Measurements from ENCODE around the gene F7. TPM values are rescaled to one million over a fixed set of nuclear protein-coding genes. Genes with fewer than 3 reads are reported as not detected.
A peak's percentile ranks its signal among the peaks of the same experiment; 100 is the strongest.
"Not testable (repeated sequence)": the region's sequence is repeated elsewhere in the genome, so short reads cannot be mapped to it uniquely, and the experiment has no call there.

F7 gene
- total RNA-seq, 1 donor from 2014 or later: 3.6 TPM

GRCh38 chr13:113152984-113153809 is 47.6 kb downstream of the F7 start:
- peak; percentile 46 for DNase-seq (ENCODE audit: low spot score)

GRCh38 chr13:113153810-113154748 is 48.5 kb downstream of the F7 start:
- peak; percentile 78 for DNase-seq (ENCODE audit: low spot score)

DNA sequence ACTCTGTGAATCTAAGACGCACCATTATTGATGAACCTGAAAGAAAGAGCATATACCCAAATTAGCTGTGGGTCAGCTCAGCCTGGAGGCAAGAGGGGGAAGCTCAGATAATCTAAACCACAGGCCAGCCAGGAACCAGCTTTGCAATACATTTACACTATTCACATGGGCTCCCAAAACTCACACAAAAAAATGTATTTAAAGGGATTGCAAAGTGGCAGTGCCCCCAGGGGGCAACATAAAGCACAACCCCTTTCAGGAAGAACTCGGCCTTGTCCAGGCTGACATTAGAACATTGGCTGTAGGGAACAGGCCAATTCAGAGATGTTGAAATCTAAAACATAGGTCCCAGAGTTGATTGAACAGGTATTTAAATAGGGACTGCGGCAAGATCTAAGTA is 49.6 kb downstream of the F7 start:
- no peak for DNase-seq (ENCODE audit: low spot score)

DNA sequence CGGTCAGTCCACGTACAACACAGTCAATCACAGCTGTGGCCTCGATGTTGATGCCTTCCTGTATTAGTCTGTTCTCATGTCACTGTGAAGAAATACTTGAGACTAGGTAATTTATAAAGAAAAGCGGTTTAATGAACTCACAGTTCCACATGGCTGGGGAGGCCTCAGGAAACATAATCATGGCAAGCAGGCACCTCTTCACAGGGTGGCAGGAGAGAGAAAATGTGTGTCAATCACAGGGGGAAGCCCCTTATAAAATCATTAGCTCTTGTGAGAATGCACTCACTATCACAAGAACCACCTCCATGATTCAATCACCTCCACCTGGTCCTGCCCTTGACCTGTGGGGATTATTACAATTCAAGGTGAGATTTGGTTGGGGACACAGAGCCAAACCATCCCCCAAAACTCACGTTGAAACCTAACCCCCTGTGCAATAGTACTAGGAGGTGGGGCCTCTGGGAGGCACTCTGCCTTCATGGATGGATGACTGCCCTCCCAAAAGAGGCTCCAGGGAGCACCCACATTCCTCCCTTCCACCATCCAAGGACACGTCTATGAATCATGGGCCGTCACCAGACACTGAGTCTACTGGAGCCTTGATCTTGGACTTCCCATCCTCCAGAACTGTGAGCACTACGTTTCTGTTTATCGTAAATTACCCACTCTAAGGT is 50.5 kb downstream of the F7 start:
- no peak for DNase-seq (ENCODE audit: low spot score)

GRCh38 chr13:113157206-113157928 is 51.8 kb downstream of the F7 start:
- DNase-seq (ENCODE audit: low spot score): no peak

GRCh38 chr13:113157929-113158747 is 52.5 kb downstream of the F7 start, which contains the start of gene PROZ:
Gene PROZ (plus strand): TSS chr13:113158648. CDS start chr13:113158661, 13 bp downstream.
- no peak for DNase-seq (ENCODE audit: low spot score)

- DNase-seq (ENCODE audit: low spot score): no peak
These were observed 53.4 kb downstream of the F7 start for GRCh38 chr13:113158946-113159345.

DNA sequence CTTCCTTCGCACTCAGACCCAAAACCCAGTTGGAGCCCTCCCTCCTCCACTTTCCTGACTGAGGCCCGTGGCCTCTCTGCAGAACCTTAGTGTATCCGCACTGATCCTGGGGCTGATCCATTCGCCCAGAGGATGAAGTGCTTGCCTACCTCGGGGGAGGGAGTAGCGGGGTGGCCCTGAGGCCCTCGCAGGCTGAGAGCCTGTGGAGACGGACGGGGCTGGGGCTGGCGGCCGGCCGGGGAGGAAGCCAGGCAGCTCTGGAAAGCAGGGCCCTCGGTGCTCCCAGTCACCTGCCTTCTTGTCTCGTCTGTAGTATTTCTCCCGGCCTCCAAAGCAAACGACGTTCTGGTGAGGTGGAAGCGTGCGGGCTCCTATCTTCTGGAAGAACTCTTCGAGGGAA is 54.1 kb downstream of the F7 start:
- no peak for DNase-seq (ENCODE audit: low spot score)

DNA sequence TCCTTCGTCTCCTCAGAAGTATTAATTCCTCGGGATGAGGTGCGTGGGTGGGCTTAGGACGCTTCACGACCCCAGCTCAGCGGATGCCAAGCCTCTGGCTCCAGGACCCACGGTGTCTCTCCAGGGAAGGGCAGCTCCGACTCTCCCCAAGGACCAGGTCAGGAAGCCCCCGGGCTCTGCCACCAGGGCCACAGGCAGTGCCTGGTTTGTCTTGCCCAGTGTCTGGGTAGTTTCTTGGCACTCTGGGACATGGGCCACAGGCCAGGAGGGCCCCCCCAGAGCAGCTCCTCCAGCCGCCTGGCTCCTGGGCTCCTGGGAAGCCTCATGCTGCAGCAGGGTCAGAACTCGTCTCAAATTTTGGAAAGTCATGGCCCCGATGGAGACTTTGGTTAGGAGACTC is 55.4 kb downstream of the F7 start:
- no peak for DNase-seq (ENCODE audit: low spot score)

DNA sequence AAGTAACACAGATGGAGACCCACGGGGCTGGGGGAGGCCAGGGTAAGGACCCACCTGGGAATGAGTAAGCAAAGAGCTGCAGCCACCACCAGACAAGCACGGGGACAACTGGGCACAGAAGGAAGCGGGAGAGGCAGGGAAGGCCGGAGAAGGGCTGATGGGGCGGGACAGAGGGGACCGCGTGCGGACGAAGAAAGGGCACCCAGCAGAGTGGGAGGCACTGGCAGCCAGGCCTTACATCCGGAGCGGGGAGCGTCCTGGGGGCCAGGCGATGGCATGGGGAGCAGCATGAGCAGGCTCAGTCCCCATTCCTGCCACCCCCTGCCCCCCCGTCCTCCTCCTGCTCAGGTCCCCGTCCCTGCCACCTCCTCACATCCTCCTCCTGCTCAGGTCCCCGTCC is 55.8 kb downstream of the F7 start:
- no peak for DNase-seq (ENCODE audit: low spot score)

DNA sequence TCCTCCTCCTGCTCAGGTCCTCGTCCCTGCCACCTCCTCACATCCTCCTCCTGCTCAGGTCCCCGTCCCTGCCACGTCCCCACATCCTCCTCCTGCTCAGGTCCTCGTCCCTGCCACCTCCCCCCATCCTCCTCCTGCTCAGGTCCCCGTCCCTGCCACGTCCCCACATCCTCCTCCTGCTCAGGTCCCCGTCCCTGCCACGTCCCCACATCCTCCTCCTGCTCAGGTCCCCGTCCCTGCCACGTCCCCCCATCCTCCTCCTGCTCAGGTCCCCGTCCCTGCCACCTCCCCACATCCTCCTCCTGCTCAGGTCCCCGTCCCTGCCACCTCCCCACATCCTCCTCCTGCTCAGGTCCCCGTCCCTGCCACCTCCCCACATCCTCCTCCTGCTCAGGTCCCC is 56.4 kb downstream of the F7 start:
- DNase-seq (ENCODE audit: low spot score): not testable (repeated sequence)

DNA sequence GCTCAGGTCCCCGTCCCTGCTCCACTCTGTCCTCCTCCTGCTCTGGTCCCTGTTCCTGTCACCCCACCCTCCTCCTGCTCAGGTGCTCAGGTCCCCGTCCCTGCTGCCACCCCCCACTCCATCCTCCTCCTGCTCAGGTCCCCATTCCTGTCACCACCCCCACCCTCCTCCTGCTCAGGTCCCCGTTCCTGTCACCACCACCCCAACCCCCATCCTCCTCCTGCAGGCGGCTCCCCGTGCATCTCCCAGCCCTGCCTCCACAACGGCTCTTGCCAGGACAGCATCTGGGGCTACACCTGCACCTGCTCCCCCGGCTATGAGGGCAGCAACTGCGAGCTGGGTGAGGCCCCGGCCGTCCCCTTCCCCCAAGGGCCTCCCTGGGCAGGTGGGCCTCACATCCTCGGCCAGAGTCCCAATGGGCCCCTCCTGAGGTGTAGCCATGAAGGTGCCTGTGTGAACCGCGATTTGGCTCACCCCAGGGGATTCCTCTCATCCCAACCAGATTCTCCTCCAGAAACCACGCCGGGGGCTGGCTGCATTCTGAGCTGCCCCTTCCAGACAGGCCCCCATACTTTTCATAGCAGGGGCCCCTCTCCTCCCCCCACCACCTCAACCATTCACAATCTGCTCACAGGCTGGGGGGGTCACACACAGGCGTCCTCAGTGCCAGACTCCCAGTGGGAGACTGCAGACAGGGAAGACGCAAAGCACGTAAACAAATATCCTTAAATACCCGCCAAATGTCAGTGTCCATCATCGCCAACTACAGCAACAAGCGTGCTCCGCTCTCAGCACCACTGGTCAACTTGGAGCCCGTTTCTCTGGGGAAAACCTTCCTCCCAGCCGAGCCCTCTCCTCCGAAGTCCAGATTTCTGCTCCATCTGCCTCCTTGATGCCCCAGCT is 57.4 kb downstream of the F7 start:
- DNase-seq (ENCODE audit: low spot score): no peak

GRCh38 chr13:113164492-113164891 is 58.9 kb downstream of the F7 start:
- DNase-seq (ENCODE audit: low spot score): no peak

- DNase-seq (ENCODE audit: low spot score): no peak
These were observed 60.7 kb downstream of the F7 start for GRCh38 chr13:113166266-113166665.

- no peak for DNase-seq (ENCODE audit: low spot score)
These were observed 61.1 kb downstream of the F7 start for GRCh38 chr13:113166681-113167080.

DNA sequence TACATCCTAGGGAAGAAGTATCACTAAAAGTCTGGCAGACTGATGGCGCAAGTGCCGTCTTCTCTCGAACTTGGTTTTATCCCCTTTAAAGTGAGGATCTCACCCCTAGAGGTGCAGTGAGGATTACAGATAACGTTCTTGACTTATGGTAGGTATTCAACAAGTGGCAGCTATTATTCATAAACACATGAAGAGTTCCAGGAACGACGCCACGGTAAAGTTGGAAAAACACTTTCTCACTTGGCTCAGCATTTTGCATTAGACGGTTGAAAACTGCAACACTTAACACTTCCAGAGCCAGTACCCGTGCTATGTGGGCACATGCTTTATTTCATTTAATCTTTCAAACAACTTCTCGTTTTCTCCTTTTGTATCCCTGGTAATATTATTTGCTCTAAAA is 61.6 kb downstream of the F7 start:
- DNase-seq (ENCODE audit: low spot score): no peak

- no peak for DNase-seq (ENCODE audit: low spot score)
These were observed 62.0 kb downstream of the F7 start for GRCh38 chr13:113167575-113167974.

DNA sequence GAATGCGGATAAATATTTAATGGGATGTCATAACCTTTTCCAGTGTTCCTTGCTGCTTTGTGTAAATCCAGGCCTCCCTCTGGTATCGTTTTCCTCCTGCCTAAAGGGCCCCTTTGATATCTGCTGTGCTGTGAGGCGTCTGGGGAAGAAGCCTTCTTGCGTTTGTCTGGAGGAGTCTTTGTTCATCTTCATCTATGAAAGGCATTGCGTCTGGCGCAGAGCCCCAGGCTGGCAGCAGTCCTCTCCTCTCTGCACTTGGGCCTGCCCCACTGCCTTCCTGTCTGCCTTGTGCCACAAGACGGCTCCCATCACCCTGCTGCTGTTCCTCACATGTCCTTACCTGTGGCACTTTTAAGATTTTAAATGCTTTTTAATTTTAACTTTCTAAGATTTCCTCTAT is 62.6 kb downstream of the F7 start:
- no peak for DNase-seq (ENCODE audit: low spot score)
